Effector CD4-positive, alpha-beta T cell (primary cell): Measurements from ENCODE around the gene MCF2L.

Experiments used
- DNase-seq: peaks from one replicate; pipeline ENCODE4 v3.0.0-alpha.2; 2020

The MCF2L gene

GRCh38 chr13:113117911-113118260, 148.9 kb downstream of the MCF2L start:
- DNase-seq: no peak

- no peak for DNase-seq
Measured at GRCh38 chr13:113118261-113119021, 149.4 kb downstream of the MCF2L start.

GRCh38 chr13:113119166-113119821, 150.3 kb downstream of the MCF2L start:
- no peak for DNase-seq

- DNase-seq: no peak
Measured at GRCh38 chr13:113119822-113120189, 150.8 kb downstream of the MCF2L start.

GRCh38 chr13:113120300-113121182, 151.5 kb downstream of the MCF2L start:
- DNase-seq: no peak

GRCh38 chr13:113121183-113121927, 152.3 kb downstream of the MCF2L start:
- no peak for DNase-seq

GRCh38 chr13:113121928-113122471, 153.0 kb downstream of the MCF2L start:
- no peak for DNase-seq

GRCh38 chr13:113122550-113123225, 153.7 kb downstream of the MCF2L start, which contains the start of gene F10:
Gene F10 (plus strand): TSS chr13:113122799. CDS start chr13:113122856, 57 bp downstream.
- DNase-seq: no peak

- DNase-seq: no peak
Measured at GRCh38 chr13:113123226-113124201, 154.5 kb downstream of the MCF2L start.

GRCh38 chr13:113124211-113124970, 155.4 kb downstream of the MCF2L start:
- no peak for DNase-seq

GRCh38 chr13:113125506-113126264, 156.7 kb downstream of the MCF2L start:
- DNase-seq: no peak

GRCh38 chr13:113126265-113127150, 157.5 kb downstream of the MCF2L start:
- no peak for DNase-seq

- DNase-seq: no peak
Measured at GRCh38 chr13:113129480-113129879, 160.5 kb downstream of the MCF2L start.

GRCh38 chr13:113129921-113130750, 161.1 kb downstream of the MCF2L start:
- no peak for DNase-seq

GRCh38 chr13:113135281-113135760, 166.3 kb downstream of the MCF2L start:
- DNase-seq: no peak

- no peak for DNase-seq
Measured at GRCh38 chr13:113137691-113138298, 168.8 kb downstream of the MCF2L start.
